Left kidney (tissue), 2 donors: ENCODE data around the gene ZNF579. TPM values are rescaled to one million over a fixed set of nuclear protein-coding genes. Genes with fewer than 3 reads are reported as not detected.
"Not testable (repeated sequence)": the region's sequence is repeated elsewhere in the genome, so short reads cannot be mapped to it uniquely, and the experiment has no call there.

Source experiments
- DNase-seq: peaks from one replicate; pipeline ENCODE4 v3.0.0-alpha.2; 2013
- polyA plus RNA-seq: library from polyadenylated mRNA; unstranded; fragments of 120-200 nt; gene quantifications from one replicate; pipeline ENCODE4 v1.2.1, GENCODE V29; 2013; ENCODE audit not compliant: insufficient read length

Gene ZNF579
- polyA plus RNA-seq, 1 donor, result 16.1 TPM

DNA sequence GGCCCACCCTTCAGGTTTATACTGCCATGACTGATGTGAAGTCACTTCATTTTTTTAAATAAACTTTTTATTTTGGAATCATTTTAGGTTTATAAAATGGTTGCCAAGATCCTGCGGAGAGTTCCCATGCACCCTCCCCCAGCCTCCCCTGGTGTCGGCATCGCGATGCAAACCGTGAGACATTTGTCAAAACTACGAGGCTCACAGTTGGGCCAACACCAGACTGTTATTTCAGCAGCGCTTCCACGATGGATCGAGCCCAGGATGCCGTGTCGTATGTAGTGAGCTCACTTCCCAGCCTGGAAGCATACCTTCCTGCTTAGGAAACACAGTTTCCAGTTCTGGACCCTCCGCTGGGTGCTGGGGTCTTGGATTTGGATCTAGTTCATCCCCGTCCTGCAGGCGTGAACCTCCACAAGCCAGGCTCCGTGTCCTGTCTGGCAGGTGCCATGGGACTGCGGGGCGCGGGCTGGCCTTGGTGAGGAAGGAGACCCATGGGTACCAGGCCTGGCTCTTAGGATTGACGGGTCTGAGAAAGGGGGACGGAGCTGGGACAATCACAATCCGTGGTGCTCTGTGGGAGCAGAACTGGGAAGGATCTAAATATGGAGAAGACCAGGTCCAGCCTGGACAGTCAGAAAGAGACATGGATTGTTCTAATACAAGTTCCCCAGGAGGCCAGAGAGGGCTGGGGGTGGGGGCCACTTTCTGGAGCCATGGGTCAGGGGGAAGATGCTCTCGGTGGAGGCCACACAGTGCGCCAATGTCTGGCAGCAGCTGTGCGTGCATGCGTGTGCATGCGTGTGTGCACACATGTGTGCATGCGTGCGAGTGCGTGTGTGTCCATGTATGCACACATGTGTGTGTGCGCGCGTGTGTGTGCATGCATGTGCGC lies 41.3 kb downstream of the ZNF579 start:
- DNase-seq, result no peak

DNA sequence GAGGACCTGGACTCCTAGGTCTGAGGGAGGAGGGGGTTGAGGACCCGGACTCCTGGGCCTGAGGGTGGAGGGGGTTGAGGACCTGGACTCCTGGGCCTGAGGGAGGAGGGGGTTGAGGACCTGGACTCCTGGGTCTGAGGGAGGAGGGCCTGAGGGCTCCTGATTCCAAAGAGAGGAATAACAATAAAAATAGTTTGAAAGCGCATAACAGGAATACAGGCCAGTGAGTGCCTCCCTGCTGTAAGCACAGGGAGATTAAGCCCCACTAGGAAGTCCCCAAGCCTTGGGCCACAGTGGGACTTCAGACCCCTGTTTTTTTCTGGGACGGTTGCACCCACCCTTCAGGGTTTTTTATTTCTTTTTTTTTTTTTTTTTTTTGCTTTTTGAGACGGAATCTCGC lies 42.5 kb downstream of the ZNF579 start:
- DNase-seq, result no peak

DNA sequence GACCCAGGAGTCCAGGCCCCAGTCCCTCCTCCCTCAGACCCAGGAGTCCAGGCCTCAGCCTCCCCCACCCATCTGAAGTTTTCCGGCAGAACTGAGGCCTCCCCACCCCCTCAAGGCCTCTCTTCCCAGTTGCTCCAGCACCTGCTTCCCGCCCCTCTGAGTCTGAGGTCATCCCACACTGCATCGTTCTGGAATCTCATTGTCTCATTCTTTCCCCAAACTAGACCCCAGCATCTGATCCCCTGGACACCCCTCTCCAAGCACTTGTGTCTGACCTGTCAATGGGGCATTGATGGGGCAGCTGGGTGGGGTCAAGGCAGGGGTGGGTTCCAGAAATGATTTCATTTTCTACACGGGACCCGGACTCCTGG lies 42.9 kb downstream of the ZNF579 start:
- no peak for DNase-seq

DNA sequence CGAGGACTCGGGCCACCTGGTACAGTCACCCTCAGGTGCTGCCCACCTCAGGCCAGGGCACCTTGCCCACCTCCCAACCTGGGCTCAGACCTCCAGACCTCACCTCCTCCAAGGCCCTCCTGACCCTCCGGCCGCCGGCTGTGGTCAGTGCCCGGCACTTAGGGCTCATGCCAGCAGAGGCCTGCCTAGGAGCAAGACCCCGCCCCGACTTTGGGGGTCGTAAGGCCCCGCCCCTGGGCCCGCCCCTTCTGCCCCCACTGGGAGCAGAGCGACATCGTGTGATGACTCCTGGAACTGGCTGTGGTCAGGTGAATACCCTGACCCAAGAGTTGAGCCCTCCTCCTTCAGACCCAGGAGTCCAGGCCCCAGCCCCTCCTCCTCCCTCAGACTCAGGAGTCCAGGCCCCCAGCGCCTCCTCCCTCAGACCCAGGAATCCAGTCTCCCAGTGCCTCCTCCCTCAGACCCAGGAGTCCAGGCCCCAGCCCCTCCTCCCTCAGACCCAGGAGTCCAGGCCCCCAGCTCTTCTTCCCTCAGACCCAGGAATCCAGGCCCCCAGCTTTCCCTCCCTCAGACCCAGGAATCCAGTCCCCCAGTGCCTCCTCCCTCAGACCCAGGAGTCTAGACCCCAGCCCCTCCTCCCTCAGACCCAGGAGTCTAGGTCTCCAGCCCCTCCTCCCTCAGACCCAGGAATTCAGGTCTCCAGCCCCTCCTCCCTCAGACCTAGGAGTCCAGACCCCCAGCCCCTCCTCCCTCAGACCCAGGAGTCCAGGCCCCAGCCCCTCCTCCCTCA lies 43.5 kb downstream of the ZNF579 start, which contains the start of gene SBK2:
TSS of gene SBK2 (minus strand) at position 183 of the 790 bp plus-strand sequence. CDS start 839 bp downstream, outside the sequence.
- no peak for DNase-seq

DNA sequence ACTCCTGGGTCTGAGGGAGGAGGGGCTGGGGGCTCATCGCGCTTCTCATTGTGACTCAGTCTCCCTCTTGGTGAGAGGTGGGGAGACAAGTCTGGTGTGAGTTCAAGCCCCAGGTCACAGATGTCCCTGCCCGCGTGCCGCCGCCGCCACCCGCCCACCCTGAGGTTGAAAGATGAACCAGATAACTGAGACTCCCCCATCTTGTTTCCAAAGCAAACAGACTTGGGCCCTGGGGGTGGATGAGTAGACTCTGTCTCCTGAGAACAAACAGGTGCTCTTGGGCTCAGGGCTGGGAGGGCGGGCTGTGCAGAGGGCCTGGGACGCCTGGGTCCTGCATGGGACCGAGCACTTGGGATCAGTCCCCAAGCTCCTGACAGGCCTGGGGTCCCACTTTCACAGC lies 44.3 kb downstream of the ZNF579 start:
- no peak for DNase-seq

DNA sequence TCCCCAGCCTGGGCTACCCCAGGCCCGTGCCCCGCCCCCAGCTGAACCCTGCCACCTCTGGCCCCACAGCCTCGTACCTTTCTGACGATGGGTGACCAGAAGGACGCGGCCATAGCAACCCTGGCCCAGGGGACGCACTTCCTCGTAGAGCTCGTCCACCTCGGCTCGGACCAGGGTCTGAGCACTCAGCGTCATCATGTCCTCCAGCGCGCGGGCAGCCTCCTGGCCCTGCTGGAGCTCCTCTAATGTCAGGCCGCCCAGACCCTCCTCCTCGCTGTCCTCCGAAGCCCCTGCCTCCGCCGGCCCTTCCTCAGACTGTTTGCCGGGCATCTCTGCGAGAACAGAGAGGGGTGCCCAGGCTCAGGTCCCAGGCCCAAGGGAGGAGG lies 44.7 kb downstream of the ZNF579 start:
- DNase-seq, result no peak

DNA sequence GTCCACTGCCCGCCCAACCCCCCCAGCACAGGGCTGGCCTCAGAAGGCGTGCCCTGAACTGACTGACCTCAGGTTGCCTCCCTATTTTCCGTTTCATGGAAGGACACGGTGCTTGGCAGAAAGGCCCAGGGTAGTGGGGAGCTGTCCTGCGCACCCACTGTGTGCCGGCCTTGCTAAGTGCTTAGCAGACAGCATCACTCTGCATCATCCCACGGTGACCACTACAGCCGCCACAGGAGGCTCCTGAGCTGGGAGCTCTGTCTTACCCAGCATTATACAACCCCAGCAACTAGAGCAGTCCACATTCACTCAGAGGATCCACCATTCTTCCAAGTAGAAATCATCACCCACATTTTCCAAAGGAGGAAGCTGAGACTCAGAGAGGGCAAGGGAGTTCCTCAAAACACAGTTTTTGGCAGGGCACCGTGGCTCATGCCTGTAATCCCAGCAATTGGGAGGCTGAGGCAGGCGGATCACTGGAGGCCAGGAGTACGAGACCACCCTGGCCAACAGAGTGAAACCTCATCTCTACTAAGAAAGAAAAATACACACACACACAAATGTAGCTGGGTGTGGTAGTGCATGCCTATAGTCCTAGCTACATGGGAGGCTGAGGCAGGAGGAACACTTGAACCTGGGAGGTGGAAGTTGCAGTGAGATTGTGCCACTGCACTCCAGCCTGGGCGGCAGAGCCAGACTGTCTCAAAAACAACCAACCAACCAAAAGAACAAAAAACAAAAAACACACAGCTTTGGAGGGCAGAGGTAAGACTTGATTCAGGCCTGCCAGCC lies 45.3 kb downstream of the ZNF579 start:
- DNase-seq, result no peak

DNA sequence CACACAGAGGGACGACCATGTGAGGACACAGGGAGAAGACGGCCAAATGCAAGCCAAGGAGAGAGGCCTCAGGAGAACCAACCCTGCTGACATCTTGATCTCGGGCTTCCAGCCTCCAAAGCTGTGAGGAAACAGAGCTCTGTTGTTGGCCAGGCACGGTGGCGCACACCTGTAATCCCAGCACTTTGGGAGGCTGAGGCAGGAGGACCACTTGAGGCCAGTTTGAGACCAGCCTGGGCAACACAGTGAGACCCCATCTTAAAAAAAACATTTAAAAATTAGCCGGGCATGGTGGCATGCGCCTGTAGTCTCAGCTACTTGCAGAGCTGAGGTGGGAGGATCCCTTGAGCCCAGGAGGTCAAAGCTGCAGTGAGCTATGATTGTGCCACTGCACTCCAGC lies 46.4 kb downstream of the ZNF579 start:
- not testable (repeated sequence) for DNase-seq

DNA sequence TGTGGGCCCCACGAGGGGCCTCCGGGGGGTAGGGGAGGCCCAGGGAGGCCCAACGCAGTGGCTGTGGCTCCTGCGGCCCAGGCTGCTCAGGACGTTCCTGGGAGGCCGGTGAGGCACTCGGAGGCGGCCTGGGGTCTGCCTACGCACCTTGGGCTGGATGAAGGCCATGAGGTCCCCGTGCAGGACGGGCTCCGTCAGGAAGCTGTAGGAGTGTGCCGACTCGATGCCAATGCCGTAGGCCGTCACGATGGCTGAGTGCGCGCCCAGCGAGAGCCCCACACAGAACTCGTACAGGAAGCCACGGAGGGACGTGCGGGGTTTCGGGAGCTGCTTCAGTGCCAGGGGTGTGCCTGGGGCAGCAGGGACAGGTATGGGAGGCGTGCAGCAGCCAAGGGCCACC lies 49.7 kb downstream of the ZNF579 start:
- DNase-seq, result no peak

DNA sequence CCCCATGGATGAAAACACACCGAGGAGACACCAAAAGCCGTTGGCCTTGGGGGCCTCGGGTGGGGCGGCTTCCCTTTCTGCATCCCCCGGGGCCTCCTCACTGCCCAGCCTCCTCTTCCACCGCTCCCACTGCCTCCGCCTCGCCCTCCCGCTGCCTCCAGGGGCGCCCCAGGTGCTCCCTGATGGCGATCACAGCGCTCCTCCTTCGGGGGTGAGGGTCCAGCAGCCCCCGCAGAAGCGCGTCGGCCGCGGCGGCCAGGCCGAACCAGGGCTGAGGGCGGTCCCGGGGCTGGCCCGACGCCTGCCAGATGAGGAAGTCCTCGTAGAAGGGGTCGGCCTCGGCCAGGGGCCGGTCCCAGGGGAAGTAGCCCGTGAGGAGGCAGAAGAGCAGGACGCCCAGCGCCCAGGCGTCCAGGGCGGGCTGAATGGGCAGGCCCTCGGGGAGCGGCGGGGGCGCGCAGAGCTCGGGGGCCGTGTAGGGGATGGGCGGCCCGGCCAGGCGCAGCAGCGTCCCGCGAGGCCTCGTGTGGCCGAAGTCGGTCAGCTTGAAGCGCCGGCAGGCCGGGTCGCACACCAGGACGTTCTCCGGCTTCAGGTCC lies 50.9 kb downstream of the ZNF579 start:
- no peak for DNase-seq

DNA sequence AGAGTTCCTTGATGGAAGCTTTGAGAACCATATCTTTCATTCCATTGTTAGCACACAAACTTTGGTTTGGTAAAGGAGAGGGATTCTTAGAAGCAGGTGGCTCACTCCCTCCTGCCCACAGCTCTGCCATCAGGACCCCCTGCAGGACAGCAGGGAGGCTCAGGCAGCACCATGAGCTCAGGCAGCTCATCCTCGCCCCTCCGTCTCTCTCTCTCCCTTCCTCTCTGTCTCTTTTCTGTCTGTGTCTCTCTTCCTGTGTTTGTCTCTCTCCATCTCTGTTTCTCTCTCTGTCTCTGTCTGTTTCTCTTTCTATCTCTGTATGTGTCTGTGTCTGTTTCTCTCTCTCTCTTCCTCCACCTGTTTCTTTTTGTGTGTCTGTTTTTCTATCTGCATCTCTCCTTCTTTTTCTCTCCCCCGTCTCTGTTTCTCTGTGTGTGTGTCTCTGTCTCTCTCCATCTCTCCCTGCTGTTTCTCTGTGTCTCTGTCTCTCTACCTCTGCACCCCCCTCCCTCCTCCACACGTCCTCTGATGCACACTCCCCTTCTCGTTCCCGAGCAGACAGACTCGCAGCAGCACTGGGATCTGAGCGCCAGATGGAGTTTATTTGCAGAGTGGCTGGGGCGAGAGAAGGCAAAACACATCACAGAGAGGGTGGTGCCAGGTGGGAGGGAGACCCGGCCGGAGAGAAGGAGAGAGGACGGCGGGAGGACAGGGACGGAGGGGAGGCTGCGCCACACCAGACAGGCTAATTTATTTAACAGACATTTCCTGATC lies 52.4 kb downstream of the ZNF579 start:
- no peak for DNase-seq

DNA sequence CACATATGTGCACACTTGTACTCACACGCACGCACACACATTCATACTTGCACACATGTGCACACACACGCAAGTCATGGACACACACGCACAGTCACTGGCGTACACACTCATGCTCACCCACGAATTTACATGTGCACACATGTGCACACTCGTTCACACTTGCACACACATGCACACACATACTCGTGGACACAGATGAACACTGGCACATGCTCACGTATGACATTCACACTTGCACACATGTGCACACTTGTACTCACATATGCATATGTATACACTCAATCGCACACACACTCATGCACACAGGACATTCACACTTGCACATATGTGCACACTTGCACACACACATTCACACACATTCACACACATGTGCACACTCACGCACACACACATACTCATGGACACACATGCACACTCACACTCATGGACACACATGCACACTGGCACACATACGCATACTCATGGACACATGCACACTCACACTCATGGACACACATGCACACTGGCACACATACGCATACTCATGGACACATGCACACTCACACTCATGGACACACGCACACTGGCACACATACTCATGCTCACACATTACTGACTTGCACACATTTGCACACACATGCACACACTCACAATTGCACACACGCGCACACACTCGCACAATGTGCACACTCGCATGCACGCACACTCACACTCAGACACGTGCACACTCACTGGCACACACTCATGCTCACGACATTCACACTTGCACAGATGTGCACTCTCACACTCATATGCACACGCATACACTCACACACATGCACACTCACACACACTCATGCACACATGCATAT lies 53.2 kb downstream of the ZNF579 start:
- DNase-seq, result no peak

Other genes with a start within 250 kb of the ZNF579 start
- 24.4 TPM for gene KMT5C, start 241.0 kb downstream of the ZNF579 start, polyA plus RNA-seq
- 0.78 TPM for gene COX6B2, start 226.1 kb downstream of the ZNF579 start, polyA plus RNA-seq
- gene GARIN5B, start 217.6 kb downstream of the ZNF579 start, polyA plus RNA-seq, result 0.17 TPM
- gene IL11, start 210.4 kb downstream of the ZNF579 start, polyA plus RNA-seq, result 1.4 TPM
- gene TMEM190, start 204.0 kb downstream of the ZNF579 start, polyA plus RNA-seq, result 0.48 TPM
- 0.32 TPM for gene TMEM238, start 196.6 kb downstream of the ZNF579 start, polyA plus RNA-seq
- gene RPL28, start 194.9 kb downstream of the ZNF579 start, polyA plus RNA-seq, result 746 TPM
- gene UBE2S, start 173.1 kb downstream of the ZNF579 start, polyA plus RNA-seq, result 43.7 TPM
- gene SHISA7, start 137.5 kb downstream of the ZNF579 start, polyA plus RNA-seq, result 0.20 TPM
- 30.1 TPM for gene ISOC2, start 119.2 kb downstream of the ZNF579 start, polyA plus RNA-seq
- gene C19orf85, start 116.1 kb downstream of the ZNF579 start, polyA plus RNA-seq, result not detected
- gene ZNF628, start 104.2 kb downstream of the ZNF579 start, polyA plus RNA-seq, result 2.4 TPM
- 36.8 TPM for gene NAT14, start 95.7 kb downstream of the ZNF579 start, polyA plus RNA-seq
- gene SSC5D, start 92.4 kb downstream of the ZNF579 start, polyA plus RNA-seq, result 1.1 TPM
- 1.1 TPM for gene SBK2, start 43.7 kb downstream of the ZNF579 start, polyA plus RNA-seq
- gene SBK3, start 35.3 kb downstream of the ZNF579 start, polyA plus RNA-seq, result 0.58 TPM
- gene FIZ1, start 18.7 kb upstream of the ZNF579 start, polyA plus RNA-seq, result 20.7 TPM
- gene ZNF524, start 19.4 kb upstream of the ZNF579 start, polyA plus RNA-seq, result 5.4 TPM
- 6.3 TPM for gene ZNF865, start 24.8 kb upstream of the ZNF579 start, polyA plus RNA-seq
- gene ZNF784, start 43.7 kb upstream of the ZNF579 start, polyA plus RNA-seq, result 10.0 TPM
- 39.9 TPM for gene ZNF580, start 60.2 kb upstream of the ZNF579 start, polyA plus RNA-seq
- gene ZNF581, start 62.8 kb upstream of the ZNF579 start, polyA plus RNA-seq, result 20.7 TPM
- 19.3 TPM for gene CCDC106, start 67.4 kb upstream of the ZNF579 start, polyA plus RNA-seq
- gene U2AF2, start 74.2 kb upstream of the ZNF579 start, polyA plus RNA-seq, result 164 TPM
- 83.3 TPM for gene EPN1, start 94.4 kb upstream of the ZNF579 start, polyA plus RNA-seq
- 0.17 TPM for gene NLRP9, start 157.6 kb upstream of the ZNF579 start, polyA plus RNA-seq
- gene RFPL4A, start 178.2 kb upstream of the ZNF579 start, polyA plus RNA-seq, result not detected
- gene RFPL4AL1, start 188.3 kb upstream of the ZNF579 start, polyA plus RNA-seq, result 0.25 TPM